AG20443 (cell line): ENCODE results near the gene KRT78.
"Not testable (repeated sequence)": the region's sequence is repeated elsewhere in the genome, so short reads cannot be mapped to it uniquely, and the experiment has no call there.

Source experiments
- DNase-seq: peaks from one replicate; pipeline ENCODE4 v3.0.0; 2012; ENCODE audit warnings: low spot score, mixed read lengths

KRT78 gene

DNA sequence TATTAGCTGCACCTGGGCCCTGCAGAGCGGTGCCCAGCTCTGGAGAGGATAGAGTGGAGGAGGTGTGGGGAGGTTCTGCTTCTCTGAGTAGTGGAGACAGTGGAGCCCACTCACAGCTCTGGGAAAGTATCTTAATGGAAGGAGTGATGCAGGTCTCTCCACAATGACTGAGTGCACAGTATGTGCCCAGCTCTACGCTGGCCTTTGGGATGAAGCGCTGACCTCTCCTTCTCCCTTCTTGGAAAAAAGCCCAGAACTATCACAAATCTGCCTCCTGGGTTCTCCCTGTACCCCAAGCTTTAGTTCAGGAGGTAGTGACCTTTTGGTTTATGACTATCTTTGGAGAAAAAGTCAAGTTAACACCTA lies 52.4 kb downstream of the KRT78 start:
- DNase-seq = no peak

DNA sequence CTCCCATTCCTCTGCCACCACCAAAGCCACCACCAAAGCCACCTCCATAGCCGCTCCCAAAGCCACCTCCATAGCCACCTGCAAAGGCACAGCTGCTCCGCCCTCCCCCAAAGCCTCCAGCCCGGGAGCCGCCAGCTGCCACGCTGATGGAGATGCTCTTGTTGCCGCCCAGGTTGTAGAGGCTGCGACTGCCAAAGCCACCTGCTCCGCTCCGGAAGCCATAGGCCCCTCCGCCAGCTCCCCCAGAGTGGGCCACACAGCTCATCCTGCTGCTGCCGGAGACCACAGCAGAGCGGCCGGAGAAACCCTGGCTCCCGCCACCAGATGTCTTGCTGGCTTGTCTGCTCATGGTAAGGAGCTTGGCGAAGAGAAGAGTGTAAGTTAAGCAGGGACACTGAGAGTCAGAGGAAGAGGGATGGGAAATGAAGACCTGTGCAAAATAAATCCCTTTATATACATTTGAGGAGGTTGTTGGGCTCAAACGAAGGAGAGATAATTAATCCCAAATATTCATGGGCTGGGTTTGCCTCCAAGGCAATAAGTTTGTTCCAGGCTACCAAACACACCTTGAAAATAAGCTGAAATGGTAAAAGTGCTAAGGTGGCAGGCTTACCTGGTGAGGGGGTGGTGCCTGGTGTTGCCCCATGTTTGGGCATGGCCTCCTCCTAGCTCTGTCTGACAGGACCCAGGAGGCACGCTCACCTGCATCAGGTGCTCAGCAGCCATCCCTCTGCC lies 52.9 kb downstream of the KRT78 start, which contains the start of gene KRT3:
Gene KRT3, minus strand, starts transcription at position 424 of the 735 bp plus-strand sequence. Its CDS starts 75 bp downstream, at position 349.
- DNase-seq = no peak

DNA sequence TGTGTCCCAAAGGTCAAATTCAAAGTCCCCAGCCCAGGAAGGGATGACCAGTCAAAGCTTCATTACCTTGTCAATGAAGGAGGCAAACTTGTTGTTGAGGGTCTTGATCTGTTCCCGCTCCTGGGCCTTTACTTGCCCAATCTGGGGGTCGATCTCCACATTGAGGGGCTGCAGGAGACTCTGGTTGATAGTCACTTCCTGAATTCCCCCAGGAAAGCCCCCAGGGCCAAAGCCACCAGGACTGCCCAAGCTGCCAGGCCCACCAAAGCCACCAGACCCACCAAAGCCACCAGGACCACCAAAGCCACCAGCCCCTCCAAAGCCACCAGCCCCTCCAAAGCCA lies 53.5 kb downstream of the KRT78 start:
- DNase-seq = not testable (repeated sequence)

DNA sequence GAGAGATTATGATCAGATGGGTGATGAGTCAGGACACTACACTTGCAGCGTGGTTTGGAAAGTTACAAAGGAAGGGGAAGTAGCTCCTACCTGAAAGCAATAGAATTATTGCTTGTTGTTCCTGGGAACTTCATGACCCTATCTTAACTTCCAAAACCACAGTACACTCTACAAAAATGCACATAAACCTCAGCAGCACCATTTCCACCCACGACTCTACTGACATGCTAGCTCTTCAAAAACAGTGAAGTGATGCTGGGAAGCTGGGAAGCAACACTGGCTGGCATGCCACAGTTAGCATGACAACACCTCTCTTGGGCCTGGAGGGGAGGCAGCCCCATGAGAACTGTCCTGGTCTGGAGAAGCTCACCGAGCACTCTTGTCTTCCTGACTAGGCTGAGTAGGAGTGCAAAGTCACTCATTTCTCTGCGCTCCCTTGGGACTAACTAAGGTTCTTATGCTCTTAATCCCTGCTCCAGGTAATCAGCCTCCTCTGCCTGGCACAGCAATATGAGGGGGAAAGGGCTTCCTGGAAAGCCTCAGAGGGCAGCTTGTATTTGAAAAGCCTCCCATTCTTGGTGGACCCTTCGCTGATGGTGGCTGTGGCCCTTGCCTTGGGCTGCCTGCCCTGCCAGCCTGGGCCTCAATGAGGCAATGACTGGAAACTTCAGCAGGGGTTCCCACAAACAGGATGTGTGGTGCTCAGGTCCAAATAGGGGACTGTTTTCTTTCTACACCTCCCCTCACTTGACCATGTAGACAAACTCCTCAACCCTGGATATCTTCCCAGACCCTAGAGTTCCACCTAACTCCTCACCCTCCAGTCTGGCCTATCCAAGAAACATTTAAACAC lies 54.1 kb downstream of the KRT78 start:
- peak; percentile 33 for DNase-seq

DNA sequence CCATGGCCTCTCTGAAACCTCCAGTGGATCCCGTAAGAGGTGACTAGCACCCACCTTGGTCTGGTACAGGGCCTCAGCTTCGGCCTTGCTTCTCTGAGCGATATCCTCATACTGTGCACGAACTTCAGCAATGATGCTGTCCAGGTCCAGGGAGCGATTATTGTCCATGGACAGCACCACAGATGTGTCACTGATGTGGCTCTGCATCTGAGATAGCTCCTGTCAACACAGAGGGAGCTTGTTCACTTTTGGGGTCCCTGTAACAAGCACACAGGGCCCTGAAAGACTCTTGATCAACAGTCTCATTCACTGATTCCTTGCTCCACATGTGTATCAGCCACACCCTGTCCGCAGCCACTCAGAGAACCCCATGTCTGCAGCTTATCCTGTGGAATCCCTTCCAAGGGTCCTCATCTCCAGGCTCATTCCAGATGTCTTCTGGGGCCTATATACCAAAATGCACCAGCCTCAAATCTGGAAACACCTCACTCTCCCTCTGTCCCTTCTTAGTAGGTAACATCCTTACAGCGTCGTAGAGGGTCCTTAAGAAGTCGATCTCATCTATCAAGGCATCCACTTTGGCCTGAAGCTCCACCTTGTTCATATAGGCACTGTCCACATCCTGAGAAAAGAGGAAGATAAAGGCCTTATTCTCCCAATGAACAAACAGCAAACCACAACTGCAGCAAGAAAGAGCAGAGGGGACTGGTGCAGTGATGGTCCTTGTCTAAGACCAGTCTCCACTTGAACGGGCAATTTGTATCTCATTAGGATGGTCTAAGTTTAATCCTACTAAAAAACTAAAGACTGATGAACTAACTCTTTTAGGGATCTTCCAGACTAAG lies 56.4 kb downstream of the KRT78 start:
- DNase-seq = no peak

DNA sequence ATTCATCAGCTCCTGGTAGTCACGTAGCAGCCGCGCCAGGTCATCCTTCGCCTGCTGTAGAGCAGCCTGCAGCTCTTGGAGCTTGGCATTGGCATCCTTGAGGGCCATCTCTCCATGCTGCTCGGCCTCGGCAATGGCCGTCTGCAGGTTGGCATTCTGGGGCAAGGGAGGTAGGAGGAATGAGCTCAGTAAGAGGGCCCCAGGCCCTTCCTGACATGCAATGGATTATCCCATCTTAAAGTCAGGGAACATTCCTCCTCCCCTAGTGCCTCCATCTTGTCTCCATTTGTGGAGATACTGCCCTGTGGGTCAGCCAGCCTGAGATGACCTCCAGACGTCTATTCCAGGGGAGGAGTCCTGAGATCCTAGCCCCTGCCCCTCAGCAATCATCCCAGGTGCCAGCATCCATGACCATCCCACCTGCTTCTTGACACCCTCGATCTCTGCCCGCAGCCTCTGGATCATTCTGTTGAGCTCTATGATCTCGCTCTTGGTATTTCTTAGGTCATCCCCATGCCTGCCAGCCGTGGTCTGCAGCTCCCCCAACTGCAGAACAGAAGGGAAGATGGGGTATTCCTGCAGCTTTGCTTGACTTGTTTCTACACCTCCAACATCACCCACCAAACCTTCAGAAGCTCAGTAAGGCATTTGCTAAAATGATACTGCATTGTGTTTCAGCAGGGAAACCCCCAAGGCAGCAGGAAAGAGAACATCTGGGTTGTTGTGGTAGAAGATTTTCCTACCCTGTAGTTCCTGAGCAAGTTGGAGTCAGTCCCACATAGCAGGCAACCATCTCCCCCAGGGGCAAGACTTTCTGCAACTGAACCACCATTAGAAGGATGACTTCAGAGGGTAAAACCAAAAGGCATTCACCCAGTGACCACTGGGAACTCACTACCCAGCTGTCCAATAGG lies 57.3 kb downstream of the KRT78 start:
- DNase-seq = no peak

DNA sequence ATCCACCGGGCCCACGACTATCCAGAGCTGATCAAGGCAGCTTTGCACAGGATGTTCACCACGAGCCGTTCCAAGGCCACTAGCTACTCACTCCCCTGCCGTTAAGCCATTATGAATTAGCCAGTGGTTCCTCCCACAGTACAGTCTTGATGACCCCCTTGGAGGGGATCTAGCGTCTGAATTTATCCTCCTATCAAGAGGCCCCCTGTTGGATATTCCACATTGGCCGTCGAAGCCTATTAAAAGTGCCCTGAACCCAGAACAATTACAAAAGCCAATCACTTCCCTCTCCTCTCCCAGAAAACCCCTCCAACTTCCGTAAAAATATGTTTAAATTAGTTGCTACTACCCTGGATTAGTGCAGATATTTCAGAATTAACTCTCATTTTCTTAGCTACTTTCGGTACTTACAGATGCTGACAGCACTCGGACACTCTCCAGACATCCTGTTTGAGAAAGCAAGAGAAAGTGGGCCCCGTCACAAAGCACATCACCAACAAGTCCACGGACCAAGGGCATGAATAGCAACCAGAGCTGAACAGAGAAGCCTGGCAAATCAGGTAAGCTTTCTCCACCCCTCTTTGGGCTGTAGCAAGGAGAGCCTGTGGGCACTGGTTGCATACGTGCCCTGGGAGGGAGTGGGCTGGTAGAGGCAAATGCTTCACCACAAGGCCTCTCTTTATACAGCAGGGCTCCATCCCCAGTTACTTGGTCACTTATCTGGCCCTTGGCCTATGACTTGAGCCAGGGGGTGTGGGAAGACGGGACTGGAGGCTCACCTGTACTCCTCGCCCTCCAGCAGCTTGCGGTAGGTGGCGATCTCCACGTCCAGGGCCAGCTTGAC lies 58.1 kb downstream of the KRT78 start:
- DNase-seq = no peak

DNA sequence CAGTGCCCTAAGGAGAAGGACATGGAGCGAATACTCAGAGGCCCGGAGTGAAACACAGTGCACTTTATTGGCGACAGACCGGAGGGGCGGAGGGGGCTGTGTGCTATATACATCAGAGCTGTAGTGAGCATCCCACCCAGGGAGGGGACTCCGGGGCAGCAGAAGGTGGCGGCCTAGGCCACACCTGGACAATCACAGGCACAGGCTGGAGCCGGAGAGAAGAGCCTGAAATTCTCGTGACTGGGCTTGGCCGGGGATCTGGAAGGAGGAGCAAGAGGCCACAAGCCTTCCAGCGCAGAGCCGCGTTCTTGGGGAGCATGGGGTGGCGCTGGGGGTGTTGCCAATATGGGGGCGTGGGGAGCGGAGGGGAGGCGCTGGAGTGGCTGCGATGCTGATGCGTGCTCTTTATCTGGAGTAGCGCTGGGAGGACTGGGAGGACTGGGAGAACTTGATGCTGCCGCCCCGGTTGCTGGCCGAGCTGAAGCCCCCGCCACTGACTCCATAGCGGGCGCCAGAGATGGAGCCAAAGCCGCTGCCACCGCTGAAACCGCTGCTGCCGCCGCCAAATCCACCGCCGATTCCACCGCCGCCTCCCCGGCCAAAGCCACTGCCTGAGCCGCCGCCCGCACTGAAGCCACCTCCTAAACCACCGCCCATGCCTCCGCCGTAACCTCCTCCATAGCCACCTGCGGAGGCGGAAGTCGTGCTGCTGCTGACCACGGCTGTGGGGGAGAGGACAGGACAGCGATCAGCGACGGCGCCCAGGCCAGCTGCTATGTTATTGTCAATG lies 59.0 kb downstream of the KRT78 start:
- peak; percentile 43 for DNase-seq

DNA sequence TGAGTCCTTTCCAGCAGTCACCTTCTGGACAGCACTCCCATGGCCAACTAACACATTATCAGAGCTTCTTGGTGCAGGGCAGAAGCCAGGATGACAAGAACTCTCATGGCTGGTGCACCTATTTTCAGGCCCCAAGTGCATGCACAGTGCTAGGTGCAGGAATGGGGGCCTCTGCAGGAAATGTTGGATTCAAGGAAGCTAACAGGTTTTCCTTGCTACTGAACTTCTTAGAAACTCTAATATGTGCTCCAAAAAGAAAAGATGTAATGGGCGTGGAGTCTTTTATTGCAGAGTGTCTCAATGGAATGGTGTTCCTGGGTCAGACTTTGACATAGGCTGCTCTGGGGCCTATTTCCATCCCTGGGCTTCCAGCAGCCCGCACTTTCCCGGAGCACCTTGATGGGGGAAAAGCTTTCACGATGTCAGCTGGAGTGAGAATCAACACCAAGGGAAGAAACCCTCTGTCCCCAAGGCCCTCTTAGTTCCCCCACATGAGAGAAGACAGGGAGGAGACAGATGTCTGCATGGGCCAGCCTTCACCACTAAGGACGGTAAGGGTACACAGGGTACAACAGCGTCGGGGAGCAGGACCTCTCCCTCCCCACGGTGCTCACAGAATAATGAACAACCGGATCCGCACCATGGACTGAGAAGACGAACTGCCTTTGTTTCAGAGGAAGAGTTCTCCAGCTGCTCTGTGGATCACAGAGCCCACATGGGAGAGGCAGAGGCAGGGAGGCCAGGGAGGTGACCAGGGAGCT lies 59.7 kb downstream of the KRT78 start:
- no peak for DNase-seq

DNA sequence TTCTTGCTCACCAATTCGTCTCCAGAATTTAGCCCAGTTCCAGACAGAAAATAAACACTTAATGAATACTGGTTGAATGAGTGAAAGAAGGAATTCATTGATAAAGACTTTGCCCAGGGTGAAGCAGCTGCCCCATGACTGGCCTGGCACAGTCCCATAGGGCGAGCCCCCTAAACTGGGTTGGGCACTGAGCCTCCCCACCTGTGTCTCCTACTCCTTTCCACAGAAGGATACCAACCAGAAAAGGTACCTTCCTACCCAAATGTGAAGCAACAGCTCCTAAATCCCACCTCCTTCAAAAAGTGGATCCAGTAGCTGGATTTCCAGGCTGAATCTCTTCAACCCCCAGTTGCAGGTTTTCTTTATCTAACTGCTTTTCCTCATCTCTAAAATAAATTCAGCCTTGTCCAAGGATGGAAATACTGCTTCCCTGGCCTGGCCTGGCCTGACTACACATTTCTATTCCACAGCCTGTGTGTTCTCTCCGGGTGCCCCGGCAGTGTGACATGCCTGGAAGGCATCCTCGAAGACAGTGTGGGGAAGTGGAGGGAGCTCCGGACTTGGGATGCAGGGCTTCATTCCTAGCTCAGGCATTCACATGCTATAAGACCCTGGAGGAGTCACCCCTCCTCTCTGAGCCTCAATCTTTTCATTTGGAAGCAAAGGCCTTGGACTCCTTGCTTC lies 60.5 kb downstream of the KRT78 start:
- no peak for DNase-seq
